IPS-18c (cell line): ENCODE measurements around the gene CEP295NL.
A peak's percentile ranks its signal among the peaks of the same experiment; 100 is the strongest.

Source experiments
- H3K4me3 ChIP-seq: 2 replicates; pipeline ENCODE4 v1.7.0; 2013; ENCODE audit warnings: low read depth, mild to moderate bottlenecking, low read length, moderate library complexity; ENCODE audit not compliant: insufficient read depth
- H3K9me3 ChIP-seq: one replicate; pipeline ENCODE4 v1.6.1; 2013; ENCODE audit warnings: mild to moderate bottlenecking, low read length, moderate library complexity; ENCODE audit not compliant: control insufficient read depth, insufficient read depth

The CEP295NL gene

GRCh38 chr17:78933959-78934568 lies 31.1 kb upstream of the CEP295NL start:
- Histone ChIP-seq H3K9me3 (no peaks in the 10 kb centered on the region), H3K4me3 (no peak overlapping the region)

- no peak overlapping the region for H3K4me3 ChIP-seq
- no peaks in the 10 kb centered on the region for H3K9me3 ChIP-seq
Measured at GRCh38 chr17:78933025-78933958, 30.3 kb upstream of the CEP295NL start.

GRCh38 chr17:78929908-78930775 lies 27.1 kb upstream of the CEP295NL start:
- Histone ChIP-seq H3K9me3 (no peaks in the 10 kb centered on the region), H3K4me3 (no peak overlapping the region)

GRCh38 chr17:78925662-78926555 lies 22.9 kb upstream of the CEP295NL start:
- H3K4me3 ChIP-seq, result peak overlapping the region; percentile 51
- H3K9me3 ChIP-seq, result no peaks in the 10 kb centered on the region

DNA sequence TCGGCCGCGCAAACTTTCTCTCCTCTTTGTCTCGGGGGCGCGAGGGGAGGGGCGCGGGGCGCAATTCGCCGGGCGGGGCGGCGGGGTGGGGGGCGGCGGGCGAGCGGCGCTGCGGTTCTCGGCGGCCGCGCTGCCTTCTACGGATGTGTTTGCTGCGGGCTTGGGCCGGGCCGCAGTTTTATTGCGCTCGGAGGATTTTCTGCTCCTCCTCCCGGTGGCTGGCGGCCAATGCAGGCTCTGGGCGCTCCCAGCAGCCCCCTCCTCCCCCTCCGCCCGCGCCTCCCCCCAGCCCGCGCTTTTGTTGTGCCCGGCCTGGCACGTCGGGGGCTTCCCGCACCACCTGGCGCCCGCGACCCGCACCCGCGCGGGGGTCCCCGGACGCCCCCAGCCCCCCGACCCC lies 22.2 kb upstream of the CEP295NL start, which contains the start of gene TIMP2:
Gene TIMP2, minus strand, starts transcription at position 154 of the 400 bp plus-strand sequence. CDS start 299 bp downstream, outside the sequence.
- Histone ChIP-seq H3K4me3 (peak within 1 kb of the TSS; percentile 68), H3K9me3 (no peaks in the 10 kb centered on the region)

DNA sequence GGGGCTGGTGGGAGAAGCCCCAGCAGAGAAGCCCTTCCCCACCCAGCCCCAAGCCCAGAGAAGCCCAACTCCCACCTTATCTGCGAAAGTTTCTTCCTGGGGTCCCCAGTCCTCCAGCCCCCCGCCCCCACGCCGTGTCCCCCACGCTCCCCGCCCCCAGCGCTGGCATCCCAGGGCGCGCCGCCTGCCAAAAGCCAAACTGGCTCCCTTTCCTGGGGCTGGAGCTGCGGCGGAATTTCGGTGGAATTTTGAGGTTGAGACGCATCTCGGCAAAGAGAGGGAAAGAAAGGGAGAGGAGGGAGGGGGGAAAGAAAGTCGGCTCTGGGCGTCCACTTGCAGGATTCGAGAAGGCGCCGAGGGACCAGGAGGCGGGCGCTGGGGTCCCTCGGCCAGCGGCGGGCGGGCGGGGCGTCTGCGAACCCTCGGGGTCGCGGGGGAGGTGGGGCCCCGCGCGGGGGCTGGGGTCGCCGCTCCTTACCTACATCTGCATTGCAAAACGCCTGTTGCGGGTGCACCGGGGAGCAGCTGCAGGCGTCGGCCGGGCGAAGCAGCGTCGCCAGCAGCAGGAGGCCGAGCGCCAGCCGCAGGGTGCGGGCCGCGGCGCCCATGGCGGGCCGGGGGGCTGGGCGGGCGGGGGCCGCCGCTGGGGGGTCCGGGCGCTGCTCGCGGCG lies 21.6 kb upstream of the CEP295NL start:
- Histone ChIP-seq H3K9me3 (no peaks in the 10 kb centered on the region), H3K4me3 (peak overlapping the region; percentile 68)

DNA sequence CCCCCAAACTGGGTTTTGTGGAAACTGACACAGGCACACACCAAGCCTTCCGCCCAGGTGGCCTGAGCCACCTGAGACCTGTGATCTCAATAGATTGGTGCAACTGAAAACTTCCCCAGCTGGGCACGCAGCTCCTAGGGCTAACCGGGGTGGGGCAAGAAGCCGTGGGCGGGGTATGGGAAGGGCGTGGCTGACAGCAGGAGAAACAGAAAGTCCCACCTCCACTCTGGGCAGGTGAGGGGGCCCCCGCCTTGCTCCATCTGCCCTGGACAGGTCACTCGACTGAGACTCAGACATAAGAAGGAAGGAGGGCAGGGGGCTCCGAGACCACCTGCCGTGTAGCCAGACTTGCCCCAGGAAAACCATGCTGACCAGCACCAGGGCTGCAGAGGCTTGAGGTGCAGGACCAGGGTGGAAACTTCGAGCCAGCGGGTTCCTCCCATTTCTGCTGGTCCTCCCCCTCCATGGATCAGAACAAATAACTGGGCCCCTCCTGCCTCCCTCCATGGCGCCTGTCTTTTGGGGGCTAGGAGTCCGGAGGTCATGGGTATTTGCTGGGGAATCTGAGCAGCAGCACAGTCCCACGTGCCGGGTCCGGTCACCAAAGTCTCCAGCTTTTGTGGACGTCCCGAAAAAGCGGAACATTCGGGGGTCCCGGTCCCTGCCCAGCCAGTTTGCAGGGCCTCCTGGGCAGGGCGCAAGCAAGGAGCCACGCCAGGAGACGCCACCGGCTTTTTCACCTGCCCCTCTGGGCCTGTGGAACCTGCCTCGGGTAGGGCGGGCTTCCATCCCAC lies 20.9 kb upstream of the CEP295NL start:
- peak overlapping the region; percentile 68 for H3K4me3 ChIP-seq
- H3K9me3 ChIP-seq, result no peaks in the 10 kb centered on the region

GRCh38 chr17:78922816-78923498 lies 20.0 kb upstream of the CEP295NL start:
- Histone ChIP-seq H3K9me3 (no peaks in the 10 kb centered on the region), H3K4me3 (no peak overlapping the region)

- H3K9me3 ChIP-seq, result no peaks in the 10 kb centered on the region
- no peak overlapping the region for H3K4me3 ChIP-seq
Measured at GRCh38 chr17:78921437-78921971, 18.5 kb upstream of the CEP295NL start.

DNA sequence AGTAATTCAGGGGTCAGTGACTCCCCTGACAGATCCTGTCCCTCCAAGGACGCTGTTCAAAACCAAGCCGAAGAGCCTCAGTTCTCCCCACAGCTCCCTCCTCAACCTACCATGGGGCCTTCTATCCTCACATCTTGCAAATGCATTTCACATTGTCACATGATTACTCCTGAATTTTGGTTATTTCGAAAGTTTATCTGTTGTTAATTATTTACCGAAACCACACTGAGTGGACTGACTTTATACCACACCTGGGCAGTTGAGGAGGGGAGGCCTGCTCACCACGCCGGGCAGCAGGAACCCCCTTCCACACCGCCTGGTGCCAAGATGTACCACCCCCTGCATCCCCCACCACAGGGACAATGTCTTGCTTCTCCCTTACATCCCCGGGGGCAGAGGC lies 17.5 kb upstream of the CEP295NL start:
- Histone ChIP-seq H3K9me3 (no peaks in the 10 kb centered on the region), H3K4me3 (no peak overlapping the region)

- H3K4me3 ChIP-seq, result no peak overlapping the region
- no peaks in the 10 kb centered on the region for H3K9me3 ChIP-seq
Measured at GRCh38 chr17:78919861-78920450, 17.0 kb upstream of the CEP295NL start.

DNA sequence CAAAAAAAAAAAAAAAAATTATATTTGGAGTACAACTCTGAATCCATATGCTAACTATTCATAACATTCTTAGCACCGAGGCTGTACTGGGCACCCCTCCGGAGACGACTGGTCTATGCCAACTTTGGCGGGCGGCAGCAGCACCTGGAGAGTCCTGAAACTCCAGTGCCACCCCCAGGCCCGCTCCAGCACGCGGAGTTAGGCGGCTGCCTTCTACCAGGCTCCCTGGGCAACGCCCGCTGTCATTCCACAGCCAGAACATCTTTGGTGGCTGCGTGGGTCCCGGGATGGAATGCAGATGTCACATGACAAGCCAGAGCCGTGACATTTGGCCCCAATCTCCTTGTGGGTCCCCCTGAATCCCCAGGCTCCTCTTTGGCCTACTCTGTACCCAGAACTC lies 16.0 kb upstream of the CEP295NL start:
- no peak overlapping the region for H3K4me3 ChIP-seq
- no peaks in the 10 kb centered on the region for H3K9me3 ChIP-seq

DNA sequence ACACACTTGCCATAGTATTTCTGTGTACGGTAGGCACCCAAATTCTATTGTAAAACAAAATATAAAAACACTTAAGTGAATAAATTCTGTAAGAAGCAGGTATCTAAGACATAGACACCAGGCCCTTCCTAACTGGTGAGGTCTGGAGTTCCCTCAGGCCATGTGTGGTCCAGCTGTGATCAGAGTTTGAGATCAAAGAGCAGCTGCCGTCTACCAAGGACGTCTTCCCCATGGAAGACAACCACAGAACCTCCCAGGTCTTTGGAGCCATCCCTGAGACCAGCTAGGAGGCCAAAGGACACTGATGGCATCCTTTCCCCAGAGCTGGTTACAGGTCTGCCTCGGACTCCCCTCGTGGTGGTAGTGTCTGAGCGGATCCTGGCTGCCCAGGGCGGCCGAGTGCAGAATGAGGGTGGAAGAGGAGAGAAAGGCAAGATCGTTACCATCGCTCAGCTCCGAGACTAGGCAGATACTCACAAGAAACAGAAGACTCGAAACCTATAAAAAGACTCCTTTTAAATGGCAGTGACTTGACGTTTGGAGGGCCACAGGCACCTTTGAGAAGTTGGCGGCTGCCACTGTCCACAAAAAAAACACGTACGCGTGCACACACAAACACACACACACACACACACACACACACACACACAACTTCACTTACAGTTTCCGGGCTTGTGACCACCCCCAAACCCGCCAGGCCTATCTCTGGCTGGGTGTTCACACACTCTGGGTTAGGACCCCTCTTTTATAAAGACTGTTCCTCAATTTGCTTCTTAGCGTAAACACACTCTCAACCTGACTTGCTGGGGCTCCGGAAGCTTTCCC lies 14.7 kb upstream of the CEP295NL start:
- H3K4me3 ChIP-seq, result no peak overlapping the region
- no peaks in the 10 kb centered on the region for H3K9me3 ChIP-seq
